GM12865 (cell line): ENCODE measurements around the gene S100A4.

Experiments
- DNase-seq: peaks from one replicate; pipeline ENCODE4 v3.0.0; 2010; ENCODE audit warnings: low read depth
- H3K4me3 ChIP-seq: 2 replicates; pipeline ENCODE4 v1.5.1; 2011; ENCODE audit warnings: mild to moderate bottlenecking, low read depth, low read length, control low read depth
- CTCF ChIP-seq: IDR thresholded peaks from 2 replicates; pipeline ENCODE4 v1.5.1; 2011; ENCODE audit warnings: low read length, control low read depth, low read depth, inconsistent platforms; ENCODE audit not compliant: insufficient read depth; ENCODE audit errors: missing control alignments

Gene S100A4

GRCh38 chr1:153505576-153505975, 40.0 kb downstream of the S100A4 start:
- TF ChIP-seq CTCF: no peak
- no peak overlapping the region for H3K4me3 ChIP-seq
- DNase-seq: no peak

- TF ChIP-seq CTCF: no peak
- no peak overlapping the region for H3K4me3 ChIP-seq
- DNase-seq: no peak
These were observed 41.8 kb downstream of the S100A4 start for GRCh38 chr1:153503766-153504165.

- DNase-seq: no peak
- no peak for TF ChIP-seq CTCF
- H3K4me3 ChIP-seq: no peak overlapping the region
These were observed 46.9 kb downstream of the S100A4 start for GRCh38 chr1:153498746-153499145.

- H3K4me3 ChIP-seq: no peak overlapping the region
- no peak for DNase-seq
- no peak for TF ChIP-seq CTCF
These were observed 50.1 kb downstream of the S100A4 start for GRCh38 chr1:153495536-153495935.

GRCh38 chr1:153494976-153495535, 50.5 kb downstream of the S100A4 start:
- peak; percentile 69 for DNase-seq
- TF ChIP-seq CTCF: peak; percentile 90
- no peak overlapping the region for H3K4me3 ChIP-seq
